ENCODE data around the gene ENO4. TPM values are rescaled to one million over a fixed set of nuclear protein-coding genes. Genes with fewer than 3 reads are reported as not detected.

ENO4 gene
- total RNA-seq, 1 experiment from 2014 or later = 0.22 TPM

GRCh38 chr10:116850058-116850611 lies 836 bp downstream of the ENO4 start:
- H2AFZ ChIP-seq (ENCODE audit: low read depth, low read length, poor library complexity, severe bottlenecking) = peak overlapping the region; percentile 3
- H3K36me3 ChIP-seq (ENCODE audit: control insufficient read depth in 1 of 2, insufficient read depth in 2 of 2, low read length in 2 of 2) = no peaks in the 10 kb centered on the region
- TSS peak; percentile 95 for BruUV-seq (replicated peaks)
- POLR2A ChIA-PET = interaction anchor here (1.4 kb wide), 1 partner anchor 11 kb away, joined by 3 read pairs; no protein-coding TSS in a partner anchor
- H4K20me1 ChIP-seq (ENCODE audit: insufficient read depth) = no peaks in the 10 kb centered on the region
- peak overlapping the region; percentile 87 for H3K4me2 ChIP-seq (ENCODE audit: low read length)
- no peaks in the 10 kb centered on the region for H3K9me3 ChIP-seq (ENCODE audit: control insufficient read depth in 1 of 2, insufficient read depth in 1 of 2, low read depth in 1 of 2, low read length in 2 of 2)
- H3K27me3 ChIP-seq (ENCODE audit: insufficient read depth, low read length) = no peaks in the 10 kb centered on the region
- H3K9ac ChIP-seq (ENCODE audit: low read length) = peak overlapping the region; percentile 93
- no peaks in the 10 kb centered on the region for H3K9me2 ChIP-seq (ENCODE audit: insufficient read depth)
- H3K4me1 ChIP-seq (ENCODE audit: control insufficient read depth in 1 of 2, insufficient read depth in 2 of 2, low read length in 2 of 2) = peaks cover 11 to 32% of the 10 kb centered on the region in 2 experiments
- no peak for TF ChIP-seq CEBPB (IDR thresholded peaks at IDR 0.05; ENCODE audit: low read depth)
- peak; percentile 24 for TF ChIP-seq POLR2A (IDR thresholded peaks at IDR 0.05; ENCODE audit: borderline replicate concordance, extremely low read depth, insufficient read depth, insufficient read length)
- TF ChIP-seq ZFX (IDR thresholded peaks at IDR 0.05) = peak; percentile 28
- DNase-seq (ENCODE audit: low read depth, low spot score) = no peak
- CTCF ChIA-PET = no interaction called here
- H3K79me2 ChIP-seq (ENCODE audit: insufficient read depth, low read length) = peaks cover 13% of the 10 kb centered on the region; the same call in 1 of the 2 replicates
- no peak; the same call in 1 of the 2 replicates for ATAC-seq
- intact Hi-C loops (cut with micrococcal nuclease) = no loop called here
- RAD21 ChIA-PET (ENCODE audit: low non-redundant PET in 1 of 2, low total read pairs in 2 of 2, uncharacterized antibody in 2 of 2, unreplicated experiment in 2 of 2) = interaction anchor here in 1 of 2 experiments (0.6 kb wide), 1 partner anchor 59 kb away, joined by 3 read pairs; no protein-coding TSS in a partner anchor
- peak overlapping the region; percentile 59 for H3K27ac ChIP-seq (ENCODE audit: low read depth, low read length)
- peak overlapping the region; percentile 84 to 88 for H3K4me3 ChIP-seq (replicated peaks in 1 of 2; ENCODE audit: low read depth in 1 of 2, low read length in 2 of 2)

DNA sequence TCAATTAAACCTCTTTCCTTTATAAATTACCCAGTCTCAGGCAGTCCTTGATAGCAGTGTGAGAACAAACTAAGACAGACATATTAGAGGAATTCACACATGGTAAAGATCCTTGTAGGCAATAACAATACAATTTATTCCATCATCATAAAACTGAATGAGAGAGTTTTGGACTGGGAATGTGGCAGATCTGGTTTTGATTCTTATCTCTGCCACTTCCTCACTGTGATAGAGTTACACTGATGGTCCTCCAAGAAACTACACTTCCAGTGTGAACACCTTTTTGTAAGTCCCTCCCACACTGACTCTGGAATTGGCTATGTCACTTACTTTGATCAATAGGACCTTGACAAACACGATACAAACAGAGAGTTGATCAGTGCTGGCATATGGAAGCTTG lies 2.9 kb downstream of the ENO4 start:
- ChIA-PET POLR2A (no interaction called here), RAD21 (ENCODE audit: low non-redundant PET in 1 of 2, low total read pairs in 2 of 2, uncharacterized antibody in 2 of 2, unreplicated experiment in 2 of 2) (no interaction called here), CTCF (no interaction called here)
- BruUV-seq (replicated peaks) = no TSS peak
- no peaks in the 10 kb centered on the region for H4K20me1 ChIP-seq (ENCODE audit: insufficient read depth)
- DNase-seq (ENCODE audit: low read depth, low spot score) (no peak), ATAC-seq (no peak)
- H3K27ac ChIP-seq (ENCODE audit: low read depth, low read length) = no peak overlapping the region
- H3K4me3 ChIP-seq (replicated peaks in 1 of 2; ENCODE audit: low read depth in 1 of 2, low read length in 2 of 2) = no peak overlapping the region
- H3K79me2 ChIP-seq (ENCODE audit: insufficient read depth, low read length) = 0 out of 2 replicates have a peak, but pooled peaks cover 11% of the 10 kb centered on the region
- H3K9me3 ChIP-seq (ENCODE audit: control insufficient read depth in 1 of 2, insufficient read depth in 1 of 2, low read depth in 1 of 2, low read length in 2 of 2) = no peaks in the 10 kb centered on the region; a peak in 1 of 4 replicates
- intact Hi-C loops (cut with micrococcal nuclease) = no loop called here
- no peak overlapping the region for H2AFZ ChIP-seq (ENCODE audit: low read depth, low read length, poor library complexity, severe bottlenecking)
- TF ChIP-seq, protein P1, sequence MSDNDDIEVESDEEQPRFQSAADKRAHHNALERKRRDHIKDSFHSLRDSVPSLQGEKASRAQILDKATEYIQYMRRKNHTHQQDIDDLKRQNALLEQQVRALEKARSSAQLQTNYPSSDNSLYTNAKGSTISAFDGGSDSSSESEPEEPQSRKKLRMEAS (IDR thresholded peaks at IDR 0.05) = no peak
- no peak for TF ChIP-seq RAD21 (IDR thresholded peaks at IDR 0.05; ENCODE audit: low read depth)
- H3K4me1 ChIP-seq (ENCODE audit: control insufficient read depth in 1 of 2, insufficient read depth in 2 of 2, low read length in 2 of 2) = peaks cover 11 to 24% of the 10 kb centered on the region in 2 experiments
- H3K4me2 ChIP-seq (ENCODE audit: low read length) = no peak overlapping the region
- 0 out of 2 replicates have a peak, but pooled peaks cover 4% of the 10 kb centered on the region for H3K9me2 ChIP-seq (ENCODE audit: insufficient read depth)
- no peaks in the 10 kb centered on the region for H3K27me3 ChIP-seq (ENCODE audit: insufficient read depth, low read length)
- no peaks in the 10 kb centered on the region for H3K36me3 ChIP-seq (ENCODE audit: control insufficient read depth in 1 of 2, insufficient read depth in 2 of 2, low read length in 2 of 2)
- H3K9ac ChIP-seq (ENCODE audit: low read length) = no peak overlapping the region

All from HCT116 (cell line).